Stimulated activated CD8-positive, alpha-beta memory T cell treated with anti-CD3 and anti-CD28 coated beads, Interleukin-12 subunit alpha, Interleukin-12 subunit beta, amount 100 ng/mL, for 1 hour (primary cell): ENCODE data around the gene ANKRD40CL.
"Not testable (repeated sequence)": the region's sequence is repeated elsewhere in the genome, so short reads cannot be mapped to it uniquely, and the experiment has no call there.

Experiments
- DNase-seq: peaks from one replicate; pipeline ENCODE4 v3.0.0-alpha.2; 2020; ENCODE audit warnings: low read depth

The ANKRD40CL gene

GRCh38 chr17:50767446-50767845 lies at the start of gene ANKRD40CL:
Gene ANKRD40CL, minus strand, starts transcription at chr17:50767518. Its CDS starts 605 bp downstream, at chr17:50766913.
- DNase-seq: no peak

- no peak for DNase-seq
Measured at GRCh38 chr17:50816271-50816670, 49.0 kb upstream of the ANKRD40CL start.

GRCh38 chr17:50815400-50815799 lies 48.1 kb upstream of the ANKRD40CL start:
- no peak for DNase-seq

GRCh38 chr17:50813583-50813982 lies 46.3 kb upstream of the ANKRD40CL start:
- no peak for DNase-seq

GRCh38 chr17:50808888-50809287 lies 41.6 kb upstream of the ANKRD40CL start:
- no peak for DNase-seq

GRCh38 chr17:50808413-50808812 lies 41.1 kb upstream of the ANKRD40CL start:
- no peak for DNase-seq

- no peak for DNase-seq
Measured at GRCh38 chr17:50807675-50808074, 40.4 kb upstream of the ANKRD40CL start.

- no peak for DNase-seq
Measured at GRCh38 chr17:50807009-50807408, 39.7 kb upstream of the ANKRD40CL start.

- DNase-seq: no peak
Measured at GRCh38 chr17:50806141-50806643, 38.9 kb upstream of the ANKRD40CL start.

- DNase-seq: no peak
Measured at GRCh38 chr17:50805486-50805885, 38.2 kb upstream of the ANKRD40CL start.

GRCh38 chr17:50804749-50805475 lies 37.6 kb upstream of the ANKRD40CL start:
- not testable (repeated sequence) for DNase-seq

GRCh38 chr17:50803676-50804075 lies 36.4 kb upstream of the ANKRD40CL start:
- DNase-seq: no peak

- no peak for DNase-seq
Measured at GRCh38 chr17:50802609-50803571, 35.6 kb upstream of the ANKRD40CL start.

- DNase-seq: no peak
Measured at GRCh38 chr17:50800196-50800700, 32.9 kb upstream of the ANKRD40CL start.

GRCh38 chr17:50799582-50799981 lies 32.3 kb upstream of the ANKRD40CL start:
- no peak for DNase-seq

GRCh38 chr17:50798424-50799288 lies 31.3 kb upstream of the ANKRD40CL start:
- DNase-seq: no peak

- DNase-seq: no peak
Measured at GRCh38 chr17:50797135-50797810, 30.0 kb upstream of the ANKRD40CL start.

- DNase-seq: no peak
Measured at GRCh38 chr17:50794361-50794760, 27.0 kb upstream of the ANKRD40CL start.

- no peak for DNase-seq
Measured at GRCh38 chr17:50793007-50793406, 25.7 kb upstream of the ANKRD40CL start.

GRCh38 chr17:50792132-50792531 lies 24.8 kb upstream of the ANKRD40CL start:
- no peak for DNase-seq

- no peak for DNase-seq
Measured at GRCh38 chr17:50790618-50791017, 23.3 kb upstream of the ANKRD40CL start.
